Endothelial cell of umbilical vein (primary cell): ENCODE data around the gene PRRX1. TPM values are rescaled to one million over a fixed set of nuclear protein-coding genes. Genes with fewer than 3 reads are reported as not detected.

ENCODE experiments used
- BruUV-seq: library from RNA; stranded (reverse); fragments of 400-500 nt; replicated peaks from 2 replicates; lab custom pipeline; 2021; lab: Mats Ljungman, UMichigan
- CTCF ChIA-PET: fragments of 300-600, 350-600 bp; sonication (Branson Sonifier 250); formaldehyde crosslinking; loops from one replicate; lab custom pipeline; 2021; ENCODE audit warnings: antibody characterized with exemption, inconsistent platforms; lab: Charles Lee
- POLR2A ChIA-PET: fragments of 300-600, 350-600 bp; sonication (Branson Sonifier 250); formaldehyde crosslinking; loops from one replicate; lab custom pipeline; 2021; ENCODE audit warnings: antibody characterized with exemption, inconsistent platforms; lab: Charles Lee
- DNase-seq: peaks from one replicate; pipeline ENCODE4 v3.0.0-alpha.2; 2011; ENCODE audit warnings: low read depth, low spot score
- FAIRE-seq: peaks from 2 replicates; lab custom pipeline; 2011; peaks lifted over from hg19 to GRCh38; lab: Jason Lieb, UNC
- H2AFZ ChIP-seq: 2 replicates; pipeline ENCODE4 v1.6.0; 2012; ENCODE audit warnings: low read depth, low read length, control low read depth, inconsistent platforms
- H3K27ac ChIP-seq: 2 replicates; pipeline ENCODE4 v1.5.1; 2011; ENCODE audit warnings: low read depth, mild to moderate bottlenecking, control low read depth, low read length, moderate library complexity; ENCODE audit not compliant: insufficient read depth
- H3K27me3 ChIP-seq, 2 experiments: 2 replicates each; pipeline versions ENCODE4 v1.6.0 to v1.6.1; 2011; ENCODE audit warnings: low read length in 2 of 2, mixed read lengths in 1 of 2; ENCODE audit not compliant: control insufficient read depth in 2 of 2, insufficient read depth in 2 of 2
- H3K36me3 ChIP-seq, 2 experiments: 2 replicates in 1 of 2; 3 replicates in 1 of 2; pipeline ENCODE4 v1.5.1; 2011; ENCODE audit warnings: low read length in 2 of 2, mild to moderate bottlenecking in 1 of 2, moderate library complexity in 1 of 2; ENCODE audit not compliant: control insufficient read depth in 2 of 2, insufficient read depth in 2 of 2; ENCODE audit errors: extremely low read depth in 1 of 2
- H3K4me1 ChIP-seq: 3 replicates; pipeline ENCODE4 v1.5.1; 2011; ENCODE audit warnings: mild to moderate bottlenecking, low read length; ENCODE audit not compliant: control insufficient read depth, insufficient read depth; ENCODE audit errors: extremely low read depth
- H3K4me2 ChIP-seq: 2 replicates; pipeline ENCODE4 v1.6.1; 2011; ENCODE audit warnings: low read length, control low read depth, mixed read lengths; ENCODE audit not compliant: insufficient read depth
- H3K4me3 ChIP-seq, 3 experiments: fragments of 200-600 bp in 1 of 3; sonication (generic), shearing (Covaris generic) in 1 of 3; replicated peaks in 1 of 3; 2 replicates each; pipeline ENCODE4 v1.5.1; 2011 to 2016; ENCODE audit warnings: control low read depth in 3 of 3, low read length in 3 of 3, mild to moderate bottlenecking in 2 of 3, inconsistent platforms in 1 of 3, low read depth in 1 of 3, moderate library complexity in 1 of 3; ENCODE audit not compliant: insufficient read depth in 1 of 3
- H3K79me2 ChIP-seq: 2 replicates; pipeline ENCODE4 v1.6.0; 2012; ENCODE audit warnings: low read length, inconsistent platforms; ENCODE audit not compliant: control insufficient read depth, insufficient read depth
- H3K9ac ChIP-seq: replicated peaks from 2 replicates; pipeline ENCODE3; 2011; ENCODE audit warnings: low read length, control low read depth; ENCODE audit not compliant: insufficient read depth; ENCODE audit errors: extremely low read depth
- H3K9me1 ChIP-seq: replicated peaks from 3 replicates; pipeline ENCODE4 v1.6.0; 2011; ENCODE audit warnings: mild to moderate bottlenecking, low read length; ENCODE audit not compliant: control insufficient read depth, insufficient read depth; ENCODE audit errors: extremely low read depth
- H3K9me3 ChIP-seq: replicated peaks from 2 replicates; pipeline ENCODE4 v1.5.1; 2012; ENCODE audit warnings: low read length, inconsistent platforms; ENCODE audit not compliant: control insufficient read depth, insufficient read depth
- H4K20me1 ChIP-seq: replicated peaks from 2 replicates; pipeline ENCODE3; 2011; ENCODE audit warnings: mild to moderate bottlenecking, low read length; ENCODE audit not compliant: control insufficient read depth, insufficient read depth; ENCODE audit errors: extremely low read depth
- CTCF ChIP-seq, 2 donors: IDR thresholded peaks; 1 replicate in 1 of 2; 2 replicates in 1 of 2; pipeline ENCODE4 v1.5.1; 2011; ENCODE audit warnings: low read length in 2 of 2, mild to moderate bottlenecking in 2 of 2, moderate library complexity in 2 of 2, control low read depth in 1 of 2, inconsistent platforms in 1 of 2, low read depth in 1 of 2; ENCODE audit not compliant: insufficient read depth in 1 of 2; ENCODE audit errors: extremely low read depth in 1 of 2
- EZH2 ChIP-seq: IDR thresholded peaks from 2 replicates; pipeline ENCODE4 v1.6.1; 2012; ENCODE audit warnings: borderline replicate concordance, low read depth, mild to moderate bottlenecking, moderate library complexity, low read length, inconsistent platforms; ENCODE audit not compliant: severe bottlenecking
- FOS ChIP-seq: IDR thresholded peaks from 2 replicates; pipeline ENCODE4 v1.6.1; 2011; ENCODE audit warnings: mild to moderate bottlenecking, low read length, moderate library complexity, borderline replicate concordance; ENCODE audit not compliant: insufficient read depth
- GATA2 ChIP-seq: IDR thresholded peaks from 2 replicates; pipeline ENCODE4 v1.7.0; 2011; ENCODE audit warnings: low read depth, mild to moderate bottlenecking, moderate library complexity, mixed read lengths, low read length; ENCODE audit not compliant: insufficient read length, insufficient read depth
- JUN ChIP-seq: IDR thresholded peaks from 2 replicates; pipeline ENCODE4 v1.6.1; 2011; ENCODE audit warnings: borderline replicate concordance, low read depth; ENCODE audit not compliant: insufficient read length, insufficient read depth
- MAX ChIP-seq: IDR thresholded peaks from 2 replicates; pipeline ENCODE4 v1.6.1; 2011; ENCODE audit not compliant: insufficient read depth, insufficient read length
- MYC ChIP-seq: IDR thresholded peaks from one replicate; pipeline ENCODE4 v1.6.1; 2011; ENCODE audit warnings: mild to moderate bottlenecking, low read depth, low read length
- POLR2A ChIP-seq: IDR thresholded peaks from 2 replicates; pipeline ENCODE4 v1.6.1; 2012; ENCODE audit warnings: low read depth, mild to moderate bottlenecking, control low read depth, low read length
- POLR2AphosphoS5 ChIP-seq: IDR thresholded peaks from 2 replicates; pipeline ENCODE4 v1.6.1; 2012; ENCODE audit warnings: low read depth, mild to moderate bottlenecking, control low read depth, low read length, moderate library complexity; ENCODE audit not compliant: insufficient read depth
- dilution Hi-C: fragments of 300-500 bp; cut with MboI; formaldehyde crosslinking; loops from one replicate; pipeline ENCODE4 v1.15.0; 2019; ENCODE audit warnings: low sequenced_read_pairs; ENCODE audit not compliant: extremely low pct_ligation_motif_present
- intact Hi-C: fragments of 100-400 bp; cut with micrococcal nuclease; formaldehyde crosslinking; loops from one replicate; pipeline ENCODE4 v1.10.0; 2022
- polyA plus RNA-seq, 4 experiments: library from polyadenylated mRNA; depleted of rRNA in 3 of 4; stranded (reverse) in 3 of 4; unstranded in 1 of 4; fragments of >200 nt; gene quantifications; 2 replicates each; pipeline versions ENCODE4 v1.2.1 to v1.2.3, GENCODE V29; 2011 to 2012; ENCODE audit warnings: missing spikeins in 1 of 4
- total RNA-seq: library from RNA; stranded (reverse); gene quantifications from 2 replicates; pipeline ENCODE4 v1.2.3, GENCODE V29; 2021

The PRRX1 gene
- total and polyA plus RNA-seq, 2 donors (not counting 3 experiments of a cell fraction or from before 2014, with no cell fraction given) = 0.03 TPM; not detected in 1

GRCh38 chr1:170659399-170660035 lies 4.4 kb upstream of the PRRX1 start:
- H3K4me3 ChIP-seq = no peak overlapping the region
- H3K79me2 ChIP-seq = no peaks in the 10 kb centered on the region
- no peaks in the 10 kb centered on the region for H4K20me1 ChIP-seq
- no peaks in the 10 kb centered on the region for H3K9me3 ChIP-seq
- POLR2A ChIA-PET = no interaction called here
- DNase-seq = no peak
- CTCF ChIA-PET = interaction anchor here (0.6 to 1.3 kb wide), 2 partner anchors 29 to 65 kb away, joined by 3 read pairs; no protein-coding TSS in a partner anchor
- TF ChIP-seq EZH2 (no peak), MYC (no peak), FOS (no peak), GATA2 (no peak), JUN (no peak), CTCF (IDR thresholded peaks at IDR 0.05; ENCODE audit: extremely low read depth in 1 of 2, insufficient read depth in 1 of 2, low read depth in 1 of 2, low read length in 2 of 2) (no peak), POLR2AphosphoS5 (no peak), MAX (no peak), POLR2A (no peak)
- no peaks in the 10 kb centered on the region for H3K9me1 ChIP-seq
- H3K4me2 ChIP-seq = no peak overlapping the region
- H2AFZ ChIP-seq = no peak overlapping the region
- BruUV-seq = no TSS peak
- H3K36me3 ChIP-seq = no peaks in the 10 kb centered on the region
- intact Hi-C loops = loop anchor here (10.0 kb wide), 3 partner anchors 225 to 645 kb away; partner anchors contain the start of gene KIFAP3
- no peak overlapping the region for H3K27ac ChIP-seq
- dilution Hi-C loops = no loop called here
- no peak overlapping the region for H3K9ac ChIP-seq
- H3K4me1 ChIP-seq = peaks cover 15% of the 10 kb centered on the region
- H3K27me3 ChIP-seq = peaks cover 39 to 48% of the 10 kb centered on the region in 2 experiments
- FAIRE-seq = no peak
